ENCODE measurements around the gene OPN4.

OPN4 gene

DNA sequence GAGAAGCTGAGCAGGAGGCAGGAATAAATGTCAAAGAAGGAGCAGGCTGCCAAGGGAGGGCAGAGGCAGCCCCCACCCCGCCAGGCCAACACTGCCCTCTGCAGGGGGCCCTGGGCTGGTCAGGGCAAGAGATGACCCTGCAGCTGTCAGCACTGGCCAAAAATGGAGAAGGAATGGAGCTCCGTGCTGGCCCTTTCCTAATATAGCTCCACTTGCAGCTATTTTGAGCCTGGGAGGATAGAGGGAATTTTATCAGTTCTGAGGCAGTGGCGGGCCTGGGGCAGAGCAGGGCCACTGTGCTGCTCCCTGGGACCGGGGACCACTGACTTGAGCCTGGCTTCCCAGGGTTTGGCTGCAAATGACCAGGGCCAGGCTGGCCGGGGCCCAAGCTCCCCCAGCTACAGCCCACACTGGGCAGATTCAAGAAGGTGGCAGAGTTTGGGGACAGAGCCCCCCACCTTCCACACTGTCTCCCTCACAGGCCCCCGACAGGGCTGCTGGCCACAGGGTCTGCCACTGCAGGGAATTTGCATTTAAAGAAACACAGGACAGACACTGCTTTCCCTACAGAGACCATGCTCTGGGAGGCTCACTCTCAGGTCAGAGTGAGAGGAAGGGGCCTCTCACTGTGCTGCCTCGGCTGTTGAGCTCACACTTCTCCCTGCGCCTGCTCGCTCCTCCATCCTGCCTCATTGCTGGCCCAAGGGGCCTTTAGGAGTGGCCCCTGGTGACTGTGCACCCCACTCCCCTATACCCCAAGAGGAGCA is 30.2 kb downstream of the OPN4 start:
- Histone ChIP-seq H3K9ac (ENCODE audit: low read length) (no peak overlapping the region), H3K36me3 (ENCODE audit: control insufficient read depth, insufficient read depth, low read length) (no peaks in the 10 kb centered on the region), H3K4me3 (ENCODE audit: low read depth, low read length) (no peak overlapping the region), H3K4me1 (ENCODE audit: control insufficient read depth, insufficient read depth, low read length) (peaks cover 34% of the 10 kb centered on the region; the same call in 1 of the 2 replicates), H3K9me3 (ENCODE audit: control insufficient read depth, insufficient read depth, low read depth, low read length) (no peaks in the 10 kb centered on the region), H3K27ac (ENCODE audit: low read depth, low read length) (no peak overlapping the region), H3K27me3 (ENCODE audit: control insufficient read depth, insufficient read depth, low read length) (no peaks in the 10 kb centered on the region)

DNA sequence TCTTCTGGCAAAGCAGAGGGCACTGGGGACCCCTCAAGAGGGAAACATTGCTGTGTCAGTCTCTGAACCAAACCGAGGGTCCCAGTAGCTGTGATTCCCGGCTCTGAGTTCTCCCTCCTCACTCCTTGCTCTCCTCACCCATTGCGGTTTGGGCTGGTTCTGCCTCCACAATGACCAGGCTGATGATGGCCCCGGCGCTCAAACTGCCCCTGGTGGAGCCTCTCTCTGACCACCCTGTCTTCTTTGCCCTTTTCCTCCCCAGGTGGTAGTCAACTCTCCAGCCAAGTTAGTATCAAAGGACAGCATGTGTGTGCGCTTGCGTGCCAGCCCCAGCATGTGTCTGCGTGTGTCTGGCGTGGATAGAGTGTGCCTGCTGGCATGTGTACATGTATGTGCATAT is 31.1 kb downstream of the OPN4 start:
- Histone ChIP-seq H3K9ac (ENCODE audit: low read length) (no peak overlapping the region), H3K4me3 (ENCODE audit: low read depth, low read length) (no peak overlapping the region), H3K27ac (ENCODE audit: low read depth, low read length) (no peak overlapping the region)

DNA sequence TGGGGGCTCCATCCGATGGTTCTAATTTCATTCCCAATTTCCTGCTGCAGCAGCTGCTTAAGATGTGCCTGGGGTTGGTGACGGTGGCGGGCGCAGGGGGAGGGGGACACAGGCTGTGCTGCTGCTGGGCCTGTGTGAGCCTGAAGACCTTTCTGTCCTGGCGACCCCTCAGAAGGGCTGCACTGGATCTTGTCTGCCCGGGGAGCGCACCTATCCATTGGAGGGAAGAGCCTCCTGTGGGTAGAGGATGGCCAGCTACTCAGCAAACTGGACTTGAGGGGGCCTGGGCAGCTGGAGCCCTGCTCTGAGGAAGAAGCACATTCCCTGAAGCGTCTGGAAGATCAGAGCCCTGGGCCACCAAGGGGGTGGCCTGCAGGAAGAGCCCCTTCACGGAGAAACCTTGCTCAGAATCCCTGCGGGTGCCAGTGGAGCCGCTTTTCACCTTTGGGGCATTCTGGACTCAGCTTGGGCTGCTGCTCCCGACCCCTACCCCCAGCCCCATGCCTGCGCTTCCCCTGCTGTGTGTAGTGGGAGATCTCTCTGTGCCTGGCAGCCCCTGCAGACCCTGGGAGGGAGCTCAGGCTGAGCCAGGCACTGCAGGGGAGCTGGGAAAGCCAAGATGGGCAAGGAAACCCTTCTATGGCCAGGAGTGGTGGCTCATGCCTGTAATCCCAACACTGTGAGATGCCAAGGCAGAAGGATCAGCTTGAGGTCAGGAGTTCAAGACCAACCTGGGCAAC is 31.7 kb downstream of the OPN4 start:
- Histone ChIP-seq H3K27me3 (ENCODE audit: control insufficient read depth, insufficient read depth, low read length) (no peaks in the 10 kb centered on the region), H3K36me3 (ENCODE audit: control insufficient read depth, insufficient read depth, low read length) (no peaks in the 10 kb centered on the region), H3K4me1 (ENCODE audit: control insufficient read depth, insufficient read depth, low read length) (peaks cover 34% of the 10 kb centered on the region; the same call in 1 of the 2 replicates), H3K27ac (ENCODE audit: low read depth, low read length) (no peak overlapping the region), H3K4me3 (ENCODE audit: low read depth, low read length) (no peak overlapping the region), H3K9ac (ENCODE audit: low read length) (no peak overlapping the region), H3K9me3 (ENCODE audit: control insufficient read depth, insufficient read depth, low read depth, low read length) (no peaks in the 10 kb centered on the region)

More for the DNA sequence above, 31.1 kb downstream of the OPN4 start:
- Histone ChIP-seq H3K36me3 (ENCODE audit: control insufficient read depth, insufficient read depth, low read length) (no peaks in the 10 kb centered on the region), H3K9me3 (ENCODE audit: control insufficient read depth, insufficient read depth, low read depth, low read length) (no peaks in the 10 kb centered on the region), H3K27me3 (ENCODE audit: control insufficient read depth, insufficient read depth, low read length) (no peaks in the 10 kb centered on the region), H3K4me1 (ENCODE audit: control insufficient read depth, insufficient read depth, low read length) (peaks cover 34% of the 10 kb centered on the region; the same call in 1 of the 2 replicates)

DNA sequence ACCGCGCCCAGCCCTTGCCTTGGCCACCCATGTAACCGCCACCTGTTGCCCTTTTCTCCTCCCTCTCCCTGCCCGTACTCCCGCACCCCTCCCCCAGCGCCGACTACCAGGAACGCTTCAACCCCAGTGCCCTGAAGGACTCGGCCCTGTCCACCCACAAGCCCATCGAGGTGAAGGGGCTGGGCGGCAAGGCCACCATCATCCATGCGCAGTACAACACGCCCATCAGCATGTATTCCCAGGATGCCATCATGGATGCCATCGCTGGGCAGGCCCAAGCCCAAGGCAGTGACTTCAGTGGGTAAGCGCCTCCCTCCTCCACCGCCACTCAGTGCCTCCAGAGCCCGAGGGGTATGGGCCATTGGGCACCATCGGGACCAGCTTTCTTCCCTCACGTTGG is 32.6 kb downstream of the OPN4 start:
- peaks cover 34% of the 10 kb centered on the region; the same call in 1 of the 2 replicates for H3K4me1 ChIP-seq (ENCODE audit: control insufficient read depth, insufficient read depth, low read length)
- H3K27ac ChIP-seq (ENCODE audit: low read depth, low read length): no peak overlapping the region
- no peaks in the 10 kb centered on the region for H3K9me3 ChIP-seq (ENCODE audit: control insufficient read depth, insufficient read depth, low read depth, low read length)
- H3K36me3 ChIP-seq (ENCODE audit: control insufficient read depth, insufficient read depth, low read length): no peaks in the 10 kb centered on the region
- H3K27me3 ChIP-seq (ENCODE audit: control insufficient read depth, insufficient read depth, low read length): no peaks in the 10 kb centered on the region
- H3K9ac ChIP-seq (ENCODE audit: low read length): no peak overlapping the region
- H3K4me3 ChIP-seq (ENCODE audit: low read depth, low read length): no peak overlapping the region

DNA sequence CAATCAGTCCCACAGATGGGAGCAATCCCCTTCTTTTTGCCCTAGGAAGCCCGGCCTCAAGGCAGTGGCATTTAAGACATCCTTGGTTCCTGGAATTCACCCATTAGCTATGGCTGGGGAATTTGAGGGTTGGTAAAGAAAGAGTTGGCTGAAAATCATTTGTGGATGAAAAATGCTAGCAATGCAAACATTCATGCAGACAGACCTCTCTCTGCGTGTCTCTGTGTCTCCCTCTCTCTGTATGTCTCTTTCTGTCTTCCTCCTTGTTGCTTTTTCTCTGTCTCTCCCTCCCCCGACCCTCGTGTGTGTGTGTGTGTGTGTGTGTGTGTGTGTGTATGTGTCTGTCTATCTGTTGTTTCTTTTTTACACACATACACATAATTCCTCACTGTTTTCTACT is 33.4 kb downstream of the OPN4 start:
- peaks cover 30% of the 10 kb centered on the region; the same call in 1 of the 2 replicates for H3K4me1 ChIP-seq (ENCODE audit: control insufficient read depth, insufficient read depth, low read length)
- H3K9ac ChIP-seq (ENCODE audit: low read length): no peak overlapping the region
- no peaks in the 10 kb centered on the region for H3K27me3 ChIP-seq (ENCODE audit: control insufficient read depth, insufficient read depth, low read length)
- no peaks in the 10 kb centered on the region for H3K9me3 ChIP-seq (ENCODE audit: control insufficient read depth, insufficient read depth, low read depth, low read length)
- no peak overlapping the region for H3K27ac ChIP-seq (ENCODE audit: low read depth, low read length)
- H3K4me3 ChIP-seq (ENCODE audit: low read depth, low read length): no peak overlapping the region
- no peaks in the 10 kb centered on the region for H3K36me3 ChIP-seq (ENCODE audit: control insufficient read depth, insufficient read depth, low read length)

DNA sequence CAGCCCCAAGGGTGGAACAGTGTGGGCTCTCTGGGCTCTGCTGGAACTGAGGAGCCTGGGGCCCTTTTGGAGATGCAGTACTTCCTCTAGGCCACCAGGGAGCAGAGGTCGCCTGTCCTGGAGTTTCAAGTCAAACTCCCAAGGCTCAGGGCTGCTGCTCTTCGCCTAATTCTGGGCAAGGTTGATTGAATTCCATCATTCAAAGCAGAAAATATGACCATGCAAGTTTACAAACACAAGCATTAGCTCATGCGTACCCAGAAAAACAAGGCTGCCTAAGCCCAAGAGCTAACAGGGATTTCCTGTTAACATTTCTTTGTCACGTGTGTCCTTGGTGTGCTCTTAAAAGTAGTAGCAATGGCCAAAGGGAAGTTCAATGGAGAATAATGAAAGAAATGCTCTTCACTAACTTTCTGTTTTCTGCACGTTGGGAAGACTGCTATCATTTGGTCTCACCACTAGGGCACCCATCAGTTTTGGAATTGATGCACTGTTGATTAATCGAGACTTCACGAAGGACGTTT is 34.1 kb downstream of the OPN4 start:
- H3K36me3 ChIP-seq (ENCODE audit: control insufficient read depth, insufficient read depth, low read length): no peaks in the 10 kb centered on the region
- H3K9ac ChIP-seq (ENCODE audit: low read length): no peak overlapping the region

DNA sequence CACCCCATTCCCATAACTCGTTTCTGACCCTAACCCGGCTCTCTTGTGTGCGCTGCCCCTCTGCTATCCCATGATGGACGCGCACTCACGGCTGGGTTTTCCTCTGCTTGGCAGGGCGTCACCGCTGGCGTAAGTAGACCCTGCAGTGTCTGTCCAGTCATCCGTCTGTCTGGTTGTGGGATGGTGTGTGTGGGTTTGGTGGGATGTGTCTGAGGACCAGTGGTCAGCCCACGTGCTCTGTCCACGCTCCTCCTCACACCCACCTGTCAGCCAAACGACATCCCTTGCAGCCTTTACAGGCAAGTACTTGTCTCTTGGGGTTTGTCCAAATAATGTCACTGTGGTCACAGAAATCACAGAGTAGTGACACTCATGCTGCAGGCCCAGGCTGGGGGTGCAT is 34.8 kb downstream of the OPN4 start:
- no peaks in the 10 kb centered on the region for H3K27me3 ChIP-seq (ENCODE audit: control insufficient read depth, insufficient read depth, low read length)
- peaks cover 39% of the 10 kb centered on the region for H3K4me1 ChIP-seq (ENCODE audit: control insufficient read depth, insufficient read depth, low read length)
- no peak overlapping the region for H3K4me3 ChIP-seq (ENCODE audit: low read depth, low read length)
- no peak overlapping the region for H3K9ac ChIP-seq (ENCODE audit: low read length)
- H3K36me3 ChIP-seq (ENCODE audit: control insufficient read depth, insufficient read depth, low read length): no peaks in the 10 kb centered on the region
- H3K9me3 ChIP-seq (ENCODE audit: control insufficient read depth, insufficient read depth, low read depth, low read length): no peaks in the 10 kb centered on the region
- no peak overlapping the region for H3K27ac ChIP-seq (ENCODE audit: low read depth, low read length)

More for the DNA sequence above, 34.1 kb downstream of the OPN4 start:
- Histone ChIP-seq H3K27me3 (ENCODE audit: control insufficient read depth, insufficient read depth, low read length) (no peaks in the 10 kb centered on the region), H3K4me3 (ENCODE audit: low read depth, low read length) (no peak overlapping the region), H3K27ac (ENCODE audit: low read depth, low read length) (no peak overlapping the region), H3K4me1 (ENCODE audit: control insufficient read depth, insufficient read depth, low read length) (peaks cover 35% of the 10 kb centered on the region), H3K9me3 (ENCODE audit: control insufficient read depth, insufficient read depth, low read depth, low read length) (no peaks in the 10 kb centered on the region)

DNA sequence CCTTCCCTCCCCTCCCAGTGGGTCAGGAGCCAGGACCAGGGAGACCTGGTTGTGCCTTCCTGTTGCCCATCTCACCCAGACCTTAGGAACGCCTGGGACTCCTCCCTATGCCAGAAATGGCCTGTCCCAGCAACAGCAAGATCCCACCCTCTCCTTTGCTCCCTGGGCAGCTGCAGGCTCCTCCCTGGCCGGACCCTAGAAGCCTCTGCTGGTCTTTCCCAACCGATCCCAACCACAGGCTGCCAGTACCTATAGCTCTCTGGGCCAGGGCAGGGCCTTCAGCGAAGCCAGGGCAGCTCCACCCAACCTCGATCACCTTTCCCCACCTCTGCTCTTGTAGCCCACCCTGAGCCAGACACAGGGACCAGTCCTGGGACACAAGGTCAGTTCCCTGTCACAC is 35.9 kb downstream of the OPN4 start:
- Histone ChIP-seq H3K9me3 (ENCODE audit: control insufficient read depth, insufficient read depth, low read depth, low read length) (no peaks in the 10 kb centered on the region), H3K9ac (ENCODE audit: low read length) (no peak overlapping the region), H3K4me1 (ENCODE audit: control insufficient read depth, insufficient read depth, low read length) (peaks cover 31% of the 10 kb centered on the region), H3K27ac (ENCODE audit: low read depth, low read length) (no peak overlapping the region), H3K27me3 (ENCODE audit: control insufficient read depth, insufficient read depth, low read length) (peaks cover 7% of the 10 kb centered on the region), H3K4me3 (ENCODE audit: low read depth, low read length) (no peak overlapping the region), H3K36me3 (ENCODE audit: control insufficient read depth, insufficient read depth, low read length) (no peaks in the 10 kb centered on the region)

DNA sequence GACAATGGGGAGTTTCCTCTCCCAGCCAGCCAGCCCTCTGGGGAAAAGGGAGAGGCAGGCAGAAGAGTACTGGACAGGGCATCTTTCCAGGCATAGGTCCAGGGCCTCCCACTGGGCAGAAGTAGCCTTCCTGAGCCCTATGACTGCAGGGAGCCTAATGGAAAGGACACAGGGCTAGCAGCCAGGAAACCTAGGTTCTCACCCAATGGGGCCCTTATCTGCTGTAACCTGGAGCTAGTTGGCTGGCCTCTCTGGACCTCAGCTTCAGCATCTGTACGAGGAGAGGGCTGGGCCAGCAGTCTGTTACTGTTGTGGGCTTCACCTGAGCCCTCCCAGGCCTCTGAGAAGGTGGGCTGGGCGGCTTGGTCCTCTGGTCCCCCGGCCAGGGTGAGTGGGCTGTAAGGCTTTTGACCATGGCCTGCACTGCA is 36.3 kb downstream of the OPN4 start:
- H3K27ac ChIP-seq (ENCODE audit: low read depth, low read length): no peak overlapping the region

DNA sequence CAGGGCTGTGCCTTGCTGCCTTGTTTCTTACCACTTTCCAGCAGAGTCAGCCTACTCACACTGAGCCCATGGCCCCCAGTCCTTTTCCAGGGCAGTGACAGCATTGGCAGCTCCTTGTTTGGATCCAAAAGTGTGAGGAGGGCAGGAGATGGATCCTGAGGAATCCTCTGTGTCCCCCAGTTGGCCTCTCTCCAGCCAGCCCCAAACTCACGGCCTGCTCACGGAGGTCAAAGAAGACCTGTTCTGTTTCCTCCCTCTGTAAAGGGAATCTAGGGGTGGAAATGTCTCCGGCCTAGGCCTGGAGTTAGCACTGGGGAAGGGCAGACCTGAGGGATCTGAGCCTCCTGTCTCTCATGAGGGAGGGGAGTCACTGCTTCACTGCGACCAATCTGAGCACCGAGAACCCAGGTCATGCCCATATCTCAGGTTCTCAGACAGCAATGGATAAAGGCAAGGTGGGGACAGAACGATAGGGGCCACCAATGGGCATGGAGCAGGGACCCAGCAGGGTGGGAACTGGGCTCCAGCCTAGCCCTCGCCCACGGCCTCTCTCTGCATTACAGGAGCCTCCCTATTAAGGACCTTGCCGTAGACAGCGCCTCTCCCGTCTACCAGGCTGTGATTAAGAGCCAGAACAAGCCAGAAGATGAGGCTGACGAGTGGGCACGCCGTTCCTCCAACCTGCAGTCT is 37.1 kb downstream of the OPN4 start:
- H3K27ac ChIP-seq (ENCODE audit: low read depth, low read length): no peak overlapping the region
- peaks cover 24% of the 10 kb centered on the region for H3K4me1 ChIP-seq (ENCODE audit: control insufficient read depth, insufficient read depth, low read length)
- no peaks in the 10 kb centered on the region for H3K9me3 ChIP-seq (ENCODE audit: control insufficient read depth, insufficient read depth, low read depth, low read length)
- no peak overlapping the region for H3K4me3 ChIP-seq (ENCODE audit: low read depth, low read length)
- H3K27me3 ChIP-seq (ENCODE audit: control insufficient read depth, insufficient read depth, low read length): peaks cover 7% of the 10 kb centered on the region
- H3K9ac ChIP-seq (ENCODE audit: low read length): no peak overlapping the region
- H3K36me3 ChIP-seq (ENCODE audit: control insufficient read depth, insufficient read depth, low read length): no peaks in the 10 kb centered on the region

More for the DNA sequence above, 36.3 kb downstream of the OPN4 start:
- H3K4me3 ChIP-seq (ENCODE audit: low read depth, low read length): no peak overlapping the region
- no peaks in the 10 kb centered on the region for H3K36me3 ChIP-seq (ENCODE audit: control insufficient read depth, insufficient read depth, low read length)
- H3K4me1 ChIP-seq (ENCODE audit: control insufficient read depth, insufficient read depth, low read length): peaks cover 26% of the 10 kb centered on the region
- no peak overlapping the region for H3K9ac ChIP-seq (ENCODE audit: low read length)
- peaks cover 7% of the 10 kb centered on the region for H3K27me3 ChIP-seq (ENCODE audit: control insufficient read depth, insufficient read depth, low read length)
- no peaks in the 10 kb centered on the region for H3K9me3 ChIP-seq (ENCODE audit: control insufficient read depth, insufficient read depth, low read depth, low read length)

Data from HUES6 (cell line).